SKM-1 treated with dmso at 0.1 percent for 144 hours (cell line): Measurements from ENCODE around the gene POLRMT.
A peak's percentile ranks its signal among the peaks of the same experiment; 100 is the strongest.

Experiments
- DNase-seq: peaks from one replicate; lab custom pipeline; 2025; ENCODE audit not compliant: unreplicated experiment; lab: John Stamatoyannopoulos, UW

Gene POLRMT

GRCh38 chr19:648305-648704 lies 15.0 kb upstream of the POLRMT start:
- DNase-seq = no peak

GRCh38 chr19:647566-648284 lies 14.4 kb upstream of the POLRMT start:
- DNase-seq = no peak

DNA sequence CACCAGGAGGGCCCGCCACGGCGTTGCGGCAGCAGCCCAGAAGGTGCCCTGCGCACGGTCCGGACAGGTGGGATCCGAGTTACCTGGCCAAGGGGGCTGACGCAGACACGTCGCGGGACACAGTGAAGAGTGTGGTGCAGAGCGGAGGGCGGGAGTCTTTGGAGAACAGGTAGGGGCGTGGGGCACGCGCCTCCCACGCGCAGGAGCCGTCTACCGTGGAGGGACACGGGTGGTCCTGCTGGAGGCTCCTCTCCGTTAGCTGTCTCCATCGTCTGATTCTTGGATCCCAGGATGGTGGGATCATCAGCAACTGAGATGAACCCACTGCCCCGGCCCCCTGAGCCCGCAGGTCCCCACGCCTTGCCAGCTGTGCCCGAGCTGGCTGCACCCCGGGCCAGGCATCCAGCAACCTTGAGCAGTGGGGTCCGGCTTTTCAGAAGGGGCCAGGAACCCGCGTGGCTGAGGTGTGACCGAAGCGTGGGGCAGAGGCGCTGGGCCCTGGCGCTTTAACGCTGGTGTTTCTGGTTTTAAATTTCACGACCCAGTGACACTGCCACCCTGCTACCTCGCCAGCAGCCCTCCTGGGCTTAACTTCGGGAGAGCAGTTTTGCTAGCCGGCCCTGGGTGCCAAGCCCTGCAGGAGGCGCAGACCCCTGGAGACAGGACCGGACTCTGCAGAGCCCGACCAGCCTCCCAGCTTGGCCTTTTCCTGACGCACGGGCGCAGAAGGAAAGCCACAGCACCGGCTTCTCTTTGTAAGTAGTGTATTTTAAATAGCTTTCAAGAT lies 13.6 kb upstream of the POLRMT start:
- DNase-seq = no peak

GRCh38 chr19:645912-646778 lies 12.8 kb upstream of the POLRMT start:
- no peak for DNase-seq

DNA sequence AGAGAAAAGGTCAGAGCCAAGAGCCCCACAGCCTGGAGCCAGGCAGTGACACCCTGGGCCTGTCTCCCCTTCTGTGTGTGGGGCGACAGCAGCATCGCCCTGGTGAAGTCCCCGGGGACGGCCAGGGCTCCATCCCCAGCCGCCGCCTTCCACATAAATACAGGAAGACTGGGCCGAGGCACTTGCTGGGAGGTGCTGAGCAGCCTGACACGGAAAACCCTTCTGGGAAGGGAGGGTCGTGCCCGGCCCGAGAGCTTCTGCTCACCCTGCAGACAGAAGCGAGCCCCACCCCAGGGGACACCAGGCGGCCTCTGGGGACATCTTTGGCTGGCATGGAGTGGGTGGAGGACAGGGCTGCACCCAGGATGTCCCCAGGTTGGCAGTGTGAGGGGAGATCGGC lies 11.5 kb upstream of the POLRMT start:
- no peak for DNase-seq

GRCh38 chr19:644363-644762 lies 11.0 kb upstream of the POLRMT start:
- no peak for DNase-seq

- no peak for DNase-seq
Observed at GRCh38 chr19:643736-644135, 10.4 kb upstream of the POLRMT start.

GRCh38 chr19:642767-643727 lies 9.7 kb upstream of the POLRMT start:
- no peak for DNase-seq

DNA sequence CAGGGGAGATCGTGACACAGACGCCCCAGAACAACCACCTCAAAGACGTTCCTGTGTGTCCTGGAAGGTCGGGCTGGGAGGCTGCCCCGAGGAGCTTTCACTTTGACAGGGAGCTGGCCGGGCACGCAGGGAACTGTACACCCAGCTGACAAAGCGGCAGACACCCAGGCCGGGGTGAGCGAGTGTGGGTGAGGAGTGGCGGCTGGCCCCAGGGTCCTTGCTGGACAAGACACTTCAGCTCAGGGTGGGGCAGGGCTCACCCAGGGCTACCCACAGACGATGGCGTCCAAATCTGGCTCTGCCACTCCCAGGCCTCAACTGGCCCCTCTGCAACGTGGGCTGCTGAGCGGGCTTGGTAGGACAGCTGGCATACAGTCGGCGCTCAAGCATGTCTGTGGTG lies 8.4 kb upstream of the POLRMT start:
- no peak for DNase-seq

GRCh38 chr19:640606-641189 lies 7.4 kb upstream of the POLRMT start:
- DNase-seq = no peak

DNA sequence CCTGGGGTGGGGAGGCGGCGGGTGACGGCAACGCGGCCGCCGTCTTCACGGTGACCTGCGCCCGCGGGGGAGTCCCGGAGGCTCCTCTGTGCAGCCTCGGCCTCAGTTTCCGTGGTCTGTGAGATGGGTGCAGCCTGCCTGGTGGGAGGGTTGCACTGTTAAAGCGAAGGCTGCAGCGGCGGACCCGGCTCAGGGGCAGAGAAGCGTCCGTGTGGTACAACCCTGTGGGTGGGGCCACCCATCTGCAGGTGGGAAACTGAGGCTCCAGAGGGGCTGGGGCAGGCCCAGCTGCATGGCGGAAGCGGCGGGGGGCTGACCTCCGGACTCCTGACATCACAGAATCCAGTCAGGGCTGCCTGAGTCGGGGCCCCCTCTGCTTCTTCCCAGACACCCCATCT lies 6.8 kb upstream of the POLRMT start:
- no peak for DNase-seq

DNA sequence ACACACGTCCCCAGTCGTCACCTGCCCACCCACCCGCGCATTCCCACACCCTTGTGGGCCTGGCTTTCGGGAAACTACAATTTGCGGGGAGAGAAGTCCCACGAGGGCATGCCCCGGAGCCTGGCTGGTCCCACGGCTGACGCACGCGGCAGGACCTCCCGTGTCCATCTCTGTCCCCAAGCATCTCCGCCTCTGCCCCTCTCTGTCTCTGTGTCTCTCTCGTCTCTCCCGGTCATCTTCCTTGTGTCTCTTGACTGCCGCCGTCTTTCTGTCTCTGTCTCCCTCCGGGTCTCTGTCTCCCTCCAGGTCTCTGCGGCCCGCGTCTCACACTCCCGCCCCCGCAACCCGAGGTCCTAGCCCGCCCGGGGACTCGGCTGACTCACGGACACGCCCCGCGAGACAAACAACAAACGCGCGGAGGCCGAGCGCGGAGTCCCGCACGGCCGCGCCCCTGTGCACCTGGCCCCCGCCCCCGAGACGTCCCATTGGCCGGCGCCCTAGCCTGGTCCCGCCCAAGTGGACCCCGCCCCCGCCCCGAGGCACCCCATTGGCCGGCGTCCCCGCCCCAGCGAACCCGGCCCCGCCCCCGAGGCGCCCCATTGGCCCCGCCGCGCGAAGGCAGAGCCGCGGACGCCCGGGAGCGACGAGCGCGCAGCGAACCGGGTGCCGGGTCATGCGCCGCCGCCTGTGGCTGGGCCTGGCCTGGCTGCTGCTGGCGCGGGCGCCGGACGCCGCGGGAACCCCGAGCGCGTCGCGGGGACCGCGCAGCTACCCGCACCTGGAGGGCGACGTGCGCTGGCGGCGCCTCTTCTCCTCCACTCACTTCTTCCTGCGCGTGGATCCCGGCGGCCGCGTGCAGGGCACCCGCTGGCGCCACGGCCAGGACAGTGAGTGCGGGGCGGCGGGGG lies 6.2 kb upstream of the POLRMT start, which contains the start of gene FGF22:
Gene FGF22 (plus strand): TSS at position 627 of the 908 bp plus-strand sequence. CDS start 47 bp downstream, at position 674.
- peak; percentile 64 for DNase-seq

DNA sequence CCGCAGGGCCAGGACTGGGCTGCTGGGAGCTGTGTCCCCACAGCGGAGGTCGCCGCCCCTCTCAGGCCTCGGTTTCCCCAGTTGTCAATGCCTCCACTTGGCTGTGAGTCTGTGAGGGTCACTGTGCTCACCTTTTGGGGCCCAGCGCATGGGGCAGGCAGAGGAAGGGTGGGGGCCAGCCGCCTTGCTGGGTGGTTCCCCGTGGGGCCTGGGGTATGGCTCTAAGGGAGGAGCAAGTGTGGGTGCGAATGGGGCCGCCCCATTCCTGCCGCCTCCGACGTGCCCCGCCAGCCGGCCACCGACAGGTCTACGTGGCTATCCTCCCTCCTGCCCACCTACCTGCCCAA lies 5.5 kb upstream of the POLRMT start:
- no peak for DNase-seq

DNA sequence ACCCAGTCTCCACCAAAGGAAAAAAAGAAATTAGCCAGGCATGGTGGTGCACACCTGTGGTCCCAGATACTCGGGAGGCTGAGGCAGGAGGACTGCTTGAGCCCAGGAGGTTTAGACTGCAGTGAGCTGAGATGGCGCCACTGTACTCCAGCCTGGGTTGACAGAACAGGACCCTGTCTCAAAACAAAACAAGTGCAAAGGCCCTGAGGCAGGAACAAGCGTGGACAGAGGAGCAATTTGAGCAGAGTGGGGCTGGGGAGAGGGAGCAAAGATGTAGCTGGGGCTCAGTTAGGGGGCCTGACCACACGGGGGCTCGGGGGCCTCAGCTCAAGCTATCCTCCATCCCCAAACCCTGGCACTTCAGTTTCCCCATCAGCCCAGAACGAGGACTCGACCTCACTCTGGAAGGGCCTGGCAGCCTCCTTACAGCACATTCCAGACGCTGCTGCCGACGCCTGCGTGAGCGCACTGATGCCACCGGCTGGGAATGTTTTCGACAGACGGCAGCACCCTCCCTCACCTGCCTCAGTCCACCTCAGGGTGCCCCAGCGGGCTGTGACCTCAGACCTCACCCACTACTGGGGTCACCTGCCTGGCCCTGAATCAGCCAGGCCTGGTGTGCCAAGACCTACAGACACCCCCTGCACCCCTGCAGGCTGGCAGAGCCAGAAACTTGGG lies 1.8 kb upstream of the POLRMT start:
- no peak for DNase-seq

- DNase-seq = peak; percentile 3
Observed at GRCh38 chr19:633786-634639, 676 bp upstream of the POLRMT start.

- no peak for DNase-seq
Observed at GRCh38 chr19:632579-633067, 714 bp downstream of the POLRMT start.

DNA sequence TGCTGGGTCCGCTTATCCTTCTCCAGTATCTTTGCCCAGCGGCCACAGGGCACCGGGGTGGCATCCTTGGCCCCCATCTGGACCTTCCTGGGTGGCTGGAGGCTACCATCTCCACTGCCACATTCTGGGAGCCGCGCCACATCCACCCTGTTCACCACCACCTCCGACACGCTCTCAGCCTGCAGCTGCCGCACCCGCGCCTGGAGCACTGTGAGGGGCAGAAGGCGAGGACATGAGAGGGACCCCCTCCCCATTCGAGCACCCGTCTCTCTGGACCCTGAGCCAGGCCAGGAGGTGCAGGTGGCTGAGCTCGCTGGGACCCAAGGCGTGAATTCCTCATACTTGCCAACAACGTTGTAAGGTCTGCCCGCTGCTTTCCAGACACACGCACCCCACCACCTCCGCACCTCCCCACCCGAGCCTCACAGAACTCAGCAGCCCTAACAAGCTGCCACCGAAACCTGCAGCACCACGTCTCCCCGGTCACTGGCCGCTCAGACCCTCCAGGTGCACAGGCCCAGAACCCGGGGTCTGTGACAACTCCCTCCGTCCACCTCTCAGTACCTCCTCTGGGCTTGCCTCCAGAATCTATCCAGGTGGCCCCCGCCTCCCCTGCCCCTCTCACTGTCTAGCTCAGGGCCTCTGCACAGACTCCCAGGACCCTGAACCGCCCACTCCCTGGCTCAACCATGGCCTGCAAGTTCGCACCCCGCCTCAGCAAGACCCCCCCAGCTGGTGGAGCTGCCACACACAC lies 3.2 kb downstream of the POLRMT start:
- no peak for DNase-seq
